HCEC 1CT (cell line): ENCODE data around the gene CDC14C.

Experiments
- DNase-seq: peaks from one replicate; pipeline ENCODE4 v3.0.0-alpha.2; 2017

Gene CDC14C

DNA sequence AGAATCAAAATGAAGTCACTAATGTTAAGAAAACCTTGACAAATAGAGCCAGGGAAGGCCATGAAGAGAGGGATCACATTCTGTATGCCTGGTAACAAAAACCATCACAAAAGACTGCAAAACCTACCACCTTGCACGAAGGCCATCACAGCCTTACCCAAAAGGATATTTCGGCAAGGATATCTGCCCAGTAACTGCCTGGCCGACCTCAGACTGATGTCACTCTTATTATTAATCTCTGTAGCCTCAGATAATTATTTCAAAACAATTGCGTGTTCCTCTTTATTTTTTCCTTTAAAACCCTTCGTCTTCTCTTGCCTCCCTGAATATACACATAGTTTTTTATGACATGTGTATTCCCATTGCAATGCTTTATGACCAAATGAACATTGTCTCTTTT, 52.5 kb downstream of the CDC14C start:
- no peak for DNase-seq
